HL-60 (cell line): ENCODE results near the gene INO80C.

Experiments used
- DNase-seq, 2 experiments: peaks; one replicate each; pipeline ENCODE4 v3.0.0-alpha.2; 2010 to 2020; ENCODE audit warnings: low read depth in 1 of 2, low spot score in 1 of 2
- H3K27ac ChIP-seq: fragments of 250-450 bp; sonication (Bioruptor Pico); replicated peaks from 2 replicates; pipeline ENCODE4 v1.5.1; 2020; ENCODE audit warnings: mild to moderate bottlenecking, moderate library complexity
- H3K27me3 ChIP-seq: fragments of 250-450 bp; sonication (Bioruptor Pico); 2 replicates; pipeline ENCODE4 v1.5.1; 2021; ENCODE audit warnings: mild to moderate bottlenecking, moderate library complexity; ENCODE audit not compliant: insufficient read depth, poor library complexity, severe bottlenecking
- H3K4me3 ChIP-seq: replicated peaks from 2 replicates; pipeline ENCODE4 v1.5.1; 2011; ENCODE audit warnings: mild to moderate bottlenecking, control low read depth, low read length; ENCODE audit not compliant: insufficient read depth
- GABPA ChIP-seq: IDR thresholded peaks from 2 replicates; pipeline ENCODE4 v1.6.1; 2012; ENCODE audit warnings: low read depth
- POLR2AphosphoS5 ChIP-seq: IDR thresholded peaks from 2 replicates; pipeline ENCODE4 v1.6.1; 2012; ENCODE audit warnings: low read depth
- SPI1 ChIP-seq: IDR thresholded peaks from 2 replicates; pipeline ENCODE4 v1.6.1; 2012; ENCODE audit warnings: low read depth, mild to moderate bottlenecking, borderline replicate concordance
- TF ChIP-seq, protein P1 (sequence below): IDR thresholded peaks from one replicate; pipeline ENCODE4 v1.5.1; 2011; ENCODE audit warnings: low read length, control low read depth, inconsistent platforms; ENCODE audit not compliant: insufficient read depth
- TF ChIP-seq, protein P2 (sequence below): IDR thresholded peaks from 2 replicates; pipeline ENCODE4 v1.6.1; 2012; ENCODE audit warnings: low read depth; ENCODE audit not compliant: insufficient replicate concordance

INO80C gene

DNA sequence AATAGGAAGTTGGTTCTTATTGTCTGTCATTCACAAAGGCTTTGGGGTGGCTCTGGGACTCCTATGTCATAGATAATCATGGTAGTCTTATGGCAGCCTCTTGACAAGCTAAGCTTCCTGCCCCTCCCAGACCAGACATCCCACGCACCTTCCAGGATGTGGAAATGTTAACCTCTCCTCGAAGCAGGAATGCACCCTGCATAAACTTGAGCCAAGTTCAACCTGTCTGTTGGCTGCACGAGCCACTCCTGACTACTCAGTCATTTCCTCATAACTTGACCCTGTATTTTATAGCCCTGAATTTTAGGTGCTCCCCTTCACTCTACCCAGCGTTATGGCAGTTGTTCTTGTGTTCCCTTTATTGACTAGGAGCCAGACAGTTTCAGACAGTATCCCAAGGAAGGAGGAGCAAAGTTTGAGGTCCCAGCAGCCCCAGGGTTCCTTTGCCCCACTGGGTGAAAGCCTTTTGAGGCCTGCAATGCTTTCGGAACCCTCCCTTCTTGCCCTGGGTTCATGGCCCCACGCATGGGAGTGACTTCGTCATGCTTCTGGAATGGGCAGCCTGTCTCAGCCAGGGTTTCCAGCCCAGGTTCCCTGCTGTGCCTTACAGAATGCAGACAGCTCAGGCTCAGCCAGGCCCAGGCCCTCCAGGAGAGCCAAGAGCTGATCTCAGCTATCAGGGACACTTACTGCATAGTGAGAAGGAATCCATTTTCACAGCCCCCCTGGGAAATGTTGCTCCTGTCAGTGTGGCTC is 15.6 kb upstream of the INO80C start:
- TF ChIP-seq, protein P1, sequence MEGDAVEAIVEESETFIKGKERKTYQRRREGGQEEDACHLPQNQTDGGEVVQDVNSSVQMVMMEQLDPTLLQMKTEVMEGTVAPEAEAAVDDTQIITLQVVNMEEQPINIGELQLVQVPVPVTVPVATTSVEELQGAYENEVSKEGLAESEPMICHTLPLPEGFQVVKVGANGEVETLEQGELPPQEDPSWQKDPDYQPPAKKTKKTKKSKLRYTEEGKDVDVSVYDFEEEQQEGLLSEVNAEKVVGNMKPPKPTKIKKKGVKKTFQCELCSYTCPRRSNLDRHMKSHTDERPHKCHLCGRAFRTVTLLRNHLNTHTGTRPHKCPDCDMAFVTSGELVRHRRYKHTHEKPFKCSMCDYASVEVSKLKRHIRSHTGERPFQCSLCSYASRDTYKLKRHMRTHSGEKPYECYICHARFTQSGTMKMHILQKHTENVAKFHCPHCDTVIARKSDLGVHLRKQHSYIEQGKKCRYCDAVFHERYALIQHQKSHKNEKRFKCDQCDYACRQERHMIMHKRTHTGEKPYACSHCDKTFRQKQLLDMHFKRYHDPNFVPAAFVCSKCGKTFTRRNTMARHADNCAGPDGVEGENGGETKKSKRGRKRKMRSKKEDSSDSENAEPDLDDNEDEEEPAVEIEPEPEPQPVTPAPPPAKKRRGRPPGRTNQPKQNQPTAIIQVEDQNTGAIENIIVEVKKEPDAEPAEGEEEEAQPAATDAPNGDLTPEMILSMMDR, result no peak
- TF ChIP-seq, protein P2, sequence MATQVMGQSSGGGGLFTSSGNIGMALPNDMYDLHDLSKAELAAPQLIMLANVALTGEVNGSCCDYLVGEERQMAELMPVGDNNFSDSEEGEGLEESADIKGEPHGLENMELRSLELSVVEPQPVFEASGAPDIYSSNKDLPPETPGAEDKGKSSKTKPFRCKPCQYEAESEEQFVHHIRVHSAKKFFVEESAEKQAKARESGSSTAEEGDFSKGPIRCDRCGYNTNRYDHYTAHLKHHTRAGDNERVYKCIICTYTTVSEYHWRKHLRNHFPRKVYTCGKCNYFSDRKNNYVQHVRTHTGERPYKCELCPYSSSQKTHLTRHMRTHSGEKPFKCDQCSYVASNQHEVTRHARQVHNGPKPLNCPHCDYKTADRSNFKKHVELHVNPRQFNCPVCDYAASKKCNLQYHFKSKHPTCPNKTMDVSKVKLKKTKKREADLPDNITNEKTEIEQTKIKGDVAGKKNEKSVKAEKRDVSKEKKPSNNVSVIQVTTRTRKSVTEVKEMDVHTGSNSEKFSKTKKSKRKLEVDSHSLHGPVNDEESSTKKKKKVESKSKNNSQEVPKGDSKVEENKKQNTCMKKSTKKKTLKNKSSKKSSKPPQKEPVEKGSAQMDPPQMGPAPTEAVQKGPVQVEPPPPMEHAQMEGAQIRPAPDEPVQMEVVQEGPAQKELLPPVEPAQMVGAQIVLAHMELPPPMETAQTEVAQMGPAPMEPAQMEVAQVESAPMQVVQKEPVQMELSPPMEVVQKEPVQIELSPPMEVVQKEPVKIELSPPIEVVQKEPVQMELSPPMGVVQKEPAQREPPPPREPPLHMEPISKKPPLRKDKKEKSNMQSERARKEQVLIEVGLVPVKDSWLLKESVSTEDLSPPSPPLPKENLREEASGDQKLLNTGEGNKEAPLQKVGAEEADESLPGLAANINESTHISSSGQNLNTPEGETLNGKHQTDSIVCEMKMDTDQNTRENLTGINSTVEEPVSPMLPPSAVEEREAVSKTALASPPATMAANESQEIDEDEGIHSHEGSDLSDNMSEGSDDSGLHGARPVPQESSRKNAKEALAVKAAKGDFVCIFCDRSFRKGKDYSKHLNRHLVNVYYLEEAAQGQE, result no peak
- no peak for TF ChIP-seq GABPA
- no peak for TF ChIP-seq SPI1
- TF ChIP-seq POLR2AphosphoS5, result no peak
- DNase-seq, result no peak
- no peak overlapping the region for H3K27ac ChIP-seq
- no peaks in the 10 kb centered on the region for H3K27me3 ChIP-seq
- H3K4me3 ChIP-seq, result no peak overlapping the region

DNA sequence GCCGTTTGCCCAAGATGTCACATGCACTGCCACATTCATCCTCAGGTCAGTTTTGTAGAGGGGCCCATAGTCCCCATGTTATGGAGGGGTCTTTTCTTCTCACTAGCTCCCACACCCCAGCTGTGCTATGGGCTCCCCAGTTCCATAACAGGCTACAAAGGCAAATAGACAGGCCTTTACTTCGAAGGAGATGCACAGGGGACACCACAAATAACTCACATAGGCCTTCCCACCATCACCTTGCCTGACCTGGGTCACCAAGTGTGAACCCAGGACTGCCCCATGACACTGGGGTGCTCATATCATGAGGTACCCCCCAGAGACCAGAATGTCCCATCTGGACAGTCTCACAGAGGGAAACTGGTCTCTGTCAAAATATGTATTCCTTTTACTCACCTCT is 15.0 kb upstream of the INO80C start:
- no peak overlapping the region for H3K4me3 ChIP-seq
- TF ChIP-seq, protein P2, result no peak
- TF ChIP-seq POLR2AphosphoS5 (no peak), GABPA (no peak), SPI1 (no peak)
- TF ChIP-seq, protein P1, result no peak
- H3K27ac ChIP-seq, result no peak overlapping the region
- no peaks in the 10 kb centered on the region for H3K27me3 ChIP-seq
- DNase-seq, result no peak

DNA sequence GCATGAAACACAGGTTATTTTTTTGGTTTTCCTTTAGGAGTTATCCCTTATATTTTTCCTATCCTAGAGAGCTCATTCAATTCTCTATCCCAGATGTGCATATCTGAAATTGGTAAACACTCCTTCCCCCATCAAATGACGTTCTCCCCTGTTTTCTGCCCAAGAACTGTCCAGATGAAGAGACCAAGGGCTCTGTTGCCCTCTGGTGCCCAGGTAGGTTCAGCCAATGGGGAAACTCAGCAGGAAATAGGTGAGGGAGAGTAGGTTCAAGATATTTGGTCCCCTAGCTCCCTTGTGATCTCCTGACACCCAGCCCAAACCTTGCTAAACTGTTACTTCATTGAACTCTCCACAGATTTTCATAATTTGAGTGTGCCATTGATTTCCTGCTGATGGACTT is 14.1 kb upstream of the INO80C start:
- no peaks in the 10 kb centered on the region for H3K27me3 ChIP-seq
- H3K27ac ChIP-seq, result no peak overlapping the region
- no peak for DNase-seq
- TF ChIP-seq POLR2AphosphoS5 (no peak), GABPA (no peak), SPI1 (no peak)
- TF ChIP-seq, protein P2, result no peak
- TF ChIP-seq, protein P1, result no peak
- no peak overlapping the region for H3K4me3 ChIP-seq
